Fibroblast of the aortic adventitia (primary cell): ENCODE data around the gene THRA. TPM values are rescaled to one million over a fixed set of nuclear protein-coding genes. Genes with fewer than 3 reads are reported as not detected.

ENCODE experiments used
- DNase-seq: peaks from one replicate; pipeline ENCODE4 v3.0.0-alpha.2; 2010; ENCODE audit warnings: low read depth
- H3K4me3 ChIP-seq: 2 replicates; pipeline ENCODE4 v1.5.1; 2011; ENCODE audit warnings: low read depth, mild to moderate bottlenecking, control low read depth, low read length, moderate library complexity
- total RNA-seq: library from RNA; depleted of rRNA; stranded (reverse); fragments of >200 nt; gene quantifications from 2 replicates; pipeline ENCODE4 v1.2.3, GENCODE V29; 2012; ENCODE audit warnings: low replicate concordance
- TF ChIP-seq, protein P1 (sequence below): IDR thresholded peaks from 2 replicates; pipeline ENCODE4 v1.5.1; 2011; ENCODE audit warnings: mild to moderate bottlenecking, low read length, control low read depth, inconsistent platforms; ENCODE audit not compliant: insufficient read depth

Gene THRA
- total RNA-seq, 1 donor: 23.0 TPM

DNA sequence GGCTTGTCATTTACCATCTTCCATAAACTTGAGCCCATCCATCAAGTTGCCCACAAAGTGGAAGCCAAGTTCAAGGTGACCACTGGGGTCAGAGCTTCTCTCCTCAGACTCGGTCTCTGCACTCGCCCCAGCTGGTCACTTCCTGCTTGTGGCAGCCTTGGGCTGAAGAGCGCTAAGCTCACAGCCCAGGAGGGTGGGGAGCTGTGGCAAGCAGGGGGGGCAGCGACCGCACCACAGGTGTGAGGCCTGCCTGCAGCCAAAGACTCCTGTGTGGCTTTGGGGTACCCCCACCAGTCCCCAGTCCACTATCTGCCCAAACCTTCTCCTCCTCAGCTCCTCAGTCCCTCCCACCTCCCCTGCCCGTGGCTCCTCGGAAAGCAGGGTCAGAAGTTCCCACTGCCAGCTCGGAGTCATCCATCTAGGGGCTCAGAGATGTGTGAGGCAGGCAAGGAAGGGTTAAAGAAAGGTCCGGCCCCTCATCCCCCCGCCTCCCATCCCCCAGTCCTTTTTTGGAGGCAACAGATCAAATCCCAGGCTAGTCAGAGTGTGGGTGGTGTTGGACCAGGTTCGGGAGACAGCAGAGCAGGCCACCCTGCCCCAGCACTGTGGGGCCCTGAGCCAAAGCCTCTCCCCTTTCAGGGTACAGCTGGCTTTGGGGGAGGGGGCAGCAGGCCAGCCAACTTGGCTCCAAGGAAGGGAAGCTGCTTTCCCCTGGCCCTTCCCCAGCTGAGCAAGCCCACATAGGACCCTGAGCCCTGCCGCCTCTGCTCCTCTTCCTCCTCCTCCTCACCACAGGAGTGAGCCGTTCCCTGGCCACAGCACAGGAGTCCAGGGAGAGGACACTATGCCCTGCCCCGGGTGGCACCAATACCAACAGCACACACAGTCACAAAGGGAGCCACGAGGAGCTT, 44.3 kb upstream of the THRA start:
- TF ChIP-seq, protein P1, sequence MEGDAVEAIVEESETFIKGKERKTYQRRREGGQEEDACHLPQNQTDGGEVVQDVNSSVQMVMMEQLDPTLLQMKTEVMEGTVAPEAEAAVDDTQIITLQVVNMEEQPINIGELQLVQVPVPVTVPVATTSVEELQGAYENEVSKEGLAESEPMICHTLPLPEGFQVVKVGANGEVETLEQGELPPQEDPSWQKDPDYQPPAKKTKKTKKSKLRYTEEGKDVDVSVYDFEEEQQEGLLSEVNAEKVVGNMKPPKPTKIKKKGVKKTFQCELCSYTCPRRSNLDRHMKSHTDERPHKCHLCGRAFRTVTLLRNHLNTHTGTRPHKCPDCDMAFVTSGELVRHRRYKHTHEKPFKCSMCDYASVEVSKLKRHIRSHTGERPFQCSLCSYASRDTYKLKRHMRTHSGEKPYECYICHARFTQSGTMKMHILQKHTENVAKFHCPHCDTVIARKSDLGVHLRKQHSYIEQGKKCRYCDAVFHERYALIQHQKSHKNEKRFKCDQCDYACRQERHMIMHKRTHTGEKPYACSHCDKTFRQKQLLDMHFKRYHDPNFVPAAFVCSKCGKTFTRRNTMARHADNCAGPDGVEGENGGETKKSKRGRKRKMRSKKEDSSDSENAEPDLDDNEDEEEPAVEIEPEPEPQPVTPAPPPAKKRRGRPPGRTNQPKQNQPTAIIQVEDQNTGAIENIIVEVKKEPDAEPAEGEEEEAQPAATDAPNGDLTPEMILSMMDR: no peak
- DNase-seq: peak; percentile 37
- no peak overlapping the region for H3K4me3 ChIP-seq

DNA sequence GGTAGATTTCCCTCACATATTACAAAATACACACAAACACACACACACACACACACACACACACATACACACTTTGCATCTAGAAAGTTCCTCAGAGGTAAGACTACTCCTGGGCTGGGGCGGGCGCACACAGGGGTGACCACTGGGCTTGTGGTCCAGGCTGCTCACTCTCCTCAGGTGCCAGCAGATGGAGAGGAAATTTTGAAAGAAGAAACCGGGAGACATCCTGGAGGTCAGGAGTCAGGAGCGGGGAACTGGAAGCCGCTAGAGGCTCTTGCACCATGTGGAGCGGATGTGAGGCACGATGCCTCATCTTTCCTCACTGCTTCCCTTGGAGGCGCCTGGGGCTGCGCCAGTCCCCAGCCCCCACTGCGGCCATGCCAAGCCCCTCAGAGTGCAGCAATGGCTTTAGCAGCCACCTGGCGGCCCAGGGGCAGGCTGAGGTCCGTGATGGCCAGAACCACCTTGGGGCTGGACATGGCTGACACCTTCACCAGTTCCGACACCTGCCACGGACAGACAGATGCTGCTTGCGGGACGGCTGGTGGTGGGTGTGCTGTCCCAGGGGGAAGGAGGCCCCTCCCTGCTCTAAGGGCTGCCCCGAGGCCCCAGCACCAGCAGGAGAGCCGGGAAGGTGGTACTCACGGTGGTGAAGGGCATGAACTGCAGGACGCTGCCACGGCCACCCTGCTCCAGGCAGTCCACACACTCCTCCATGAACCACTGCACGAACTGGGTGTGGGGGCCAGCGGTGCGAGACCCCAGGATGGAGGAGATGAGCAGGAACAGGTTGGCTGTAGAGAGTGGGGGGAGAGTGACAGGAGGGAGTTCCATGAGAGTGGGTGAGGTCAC, 43.4 kb upstream of the THRA start:
- H3K4me3 ChIP-seq: no peak overlapping the region
- TF ChIP-seq, protein P1: no peak
- DNase-seq: peak; percentile 73

DNA sequence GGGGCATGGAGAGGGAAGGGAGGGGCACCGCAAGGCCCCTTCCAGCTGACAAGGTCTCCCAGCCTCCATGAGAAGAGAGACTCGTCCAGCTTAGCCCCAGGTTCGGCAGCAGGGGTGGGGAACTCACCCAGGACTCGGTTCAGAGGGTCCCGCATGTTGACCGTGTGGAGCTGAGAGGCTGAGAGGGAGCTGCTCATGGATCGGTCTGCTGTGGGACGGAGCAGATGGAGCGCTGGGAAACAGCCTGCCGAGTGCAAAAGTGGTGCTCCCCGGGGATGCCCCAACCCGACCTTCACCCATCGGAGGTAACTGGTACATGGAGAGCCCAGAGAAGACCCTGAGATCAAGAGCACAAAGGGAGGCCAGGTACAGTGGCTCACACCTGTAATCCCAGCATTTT, 42.6 kb upstream of the THRA start:
- H3K4me3 ChIP-seq: no peak overlapping the region
- no peak for DNase-seq
- TF ChIP-seq, protein P1: no peak

DNA sequence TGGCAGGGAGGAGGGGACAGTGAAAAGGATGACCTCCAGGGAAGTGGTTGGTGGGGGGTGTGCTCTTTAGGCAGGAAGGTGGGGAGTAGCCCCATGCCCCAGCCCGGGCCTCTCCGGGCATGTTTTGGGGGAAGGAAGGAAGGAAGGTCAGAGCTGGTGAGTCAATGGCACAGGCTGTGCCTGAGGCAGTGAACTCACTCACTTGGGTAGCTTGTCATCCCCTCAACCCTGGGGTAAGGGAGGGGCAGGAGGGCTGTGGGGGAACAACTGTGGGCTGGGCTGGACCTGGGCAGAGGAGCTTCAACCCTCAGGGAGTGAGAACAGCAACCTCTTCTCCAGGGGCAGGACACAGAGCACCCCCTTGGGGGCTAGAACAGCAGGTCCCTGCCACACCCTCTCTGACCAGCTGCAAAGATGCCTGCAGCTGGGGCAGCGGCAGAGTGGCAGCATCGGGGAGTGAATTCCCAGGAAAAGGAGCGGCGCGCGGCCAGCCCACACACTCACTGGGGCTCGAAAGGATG, 41.3 kb upstream of the THRA start:
- DNase-seq: peak; percentile 42
- TF ChIP-seq, protein P1: no peak
- no peak overlapping the region for H3K4me3 ChIP-seq

DNA sequence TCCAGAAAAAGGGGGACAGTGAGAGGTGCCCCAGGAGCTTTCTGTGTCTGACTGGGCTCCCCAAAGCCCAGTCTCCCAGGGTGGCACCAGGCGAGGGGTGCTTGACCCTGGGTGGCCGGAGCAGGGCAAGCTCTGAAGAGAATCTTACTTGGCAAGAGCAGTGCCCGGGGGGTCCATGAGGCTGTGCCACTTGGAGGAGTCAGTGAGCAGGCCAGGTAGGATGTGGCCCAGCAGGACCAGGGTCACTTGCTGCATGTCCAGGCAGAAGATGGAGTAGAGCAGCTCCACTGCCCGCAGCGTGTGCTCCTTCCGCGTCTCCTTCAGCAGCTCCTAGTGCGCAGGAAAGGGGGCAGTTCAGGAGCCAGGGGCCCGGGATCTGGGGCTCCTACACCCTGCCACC, 40.3 kb upstream of the THRA start:
- TF ChIP-seq, protein P1: no peak
- no peak overlapping the region for H3K4me3 ChIP-seq

DNA sequence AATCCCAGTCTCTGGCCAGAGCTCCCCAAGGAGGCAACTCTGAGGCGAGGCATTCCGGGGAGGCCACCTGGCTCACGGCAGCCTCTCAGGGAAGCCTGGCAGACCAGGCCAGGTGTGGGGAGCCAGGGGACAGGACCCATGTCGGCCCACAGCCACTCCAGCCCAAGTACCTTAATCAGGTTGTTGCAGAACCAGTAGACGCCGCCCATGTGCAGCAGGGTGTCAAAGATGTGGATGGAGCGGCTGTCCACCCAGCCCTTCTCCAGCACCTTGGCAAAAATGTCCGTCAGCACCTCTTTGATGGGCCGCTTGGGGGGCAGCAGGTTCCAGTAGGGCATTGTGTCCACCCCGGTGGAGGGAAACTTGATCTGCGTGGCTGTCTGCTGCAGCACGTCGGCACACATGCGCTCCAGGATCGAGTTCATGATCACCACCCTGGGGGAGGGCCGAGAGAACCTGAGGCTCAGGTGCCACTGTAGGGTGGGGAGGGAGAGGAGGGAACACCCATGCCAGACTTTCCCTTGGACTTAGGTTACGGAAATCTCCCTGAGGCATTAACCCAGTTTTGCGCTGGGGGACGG, 39.7 kb upstream of the THRA start:
- TF ChIP-seq, protein P1: no peak
- DNase-seq: no peak
- no peak overlapping the region for H3K4me3 ChIP-seq

More for the DNA sequence above, 40.3 kb upstream of the THRA start:
- DNase-seq: no peak
